Measurements from ENCODE around the gene IL9.

- TF ChIP-seq POLR2A (IDR thresholded peaks at IDR 0.05; ENCODE audit: low read length) (no peak), GATA1 (IDR thresholded peaks at IDR 0.05; ENCODE audit: low read depth, low read length) (no peak)
Measured at GRCh38 chr5:135881244-135881643, 14.4 kb downstream of the IL9 start.

Measured in erythroblast (primary cell).